H1 (cell line): ENCODE data around the gene THAP11. TPM values are rescaled to one million over a fixed set of nuclear protein-coding genes. Genes with fewer than 3 reads are reported as not detected.

Experiments
- JUN ChIP-seq: IDR thresholded peaks from 2 replicates; pipeline ENCODE4 v1.6.1; 2011; ENCODE audit warnings: low read depth, mild to moderate bottlenecking, improper control_type of control experiment, low read length
- JUND ChIP-seq: IDR thresholded peaks from 2 replicates; pipeline ENCODE4 v1.6.1; 2011; ENCODE audit warnings: mild to moderate bottlenecking, improper control_type of control experiment, low read length
- SUZ12 ChIP-seq: fragments of 200-600 bp; sonication (generic); IDR thresholded peaks from 2 replicates; pipeline ENCODE4 v1.6.1; 2012; ENCODE audit warnings: mild to moderate bottlenecking, inconsistent platforms, low read length, moderate library complexity, mixed read lengths
- TBP ChIP-seq: IDR thresholded peaks from 2 replicates; pipeline ENCODE4 v1.6.1; 2011; ENCODE audit warnings: low read depth, low read length, improper control_type of control experiment
- polyA plus RNA-seq, 7 experiments: library from polyadenylated mRNA; depleted of rRNA in 3 of 7; stranded (reverse) in 5 of 7; unstranded in 2 of 7; fragments of >200 nt in 5 of 7; fragments of 200-250 nt in 2 of 7; gene quantifications; 1 replicate in 5 of 7; 2 replicates in 1 of 7; 4 replicates in 1 of 7; pipeline versions ENCODE4 v1.2.1 to v1.2.3, GENCODE V29; 2011 to 2013; ENCODE audit warnings: missing spikeins in 2 of 7, mixed read lengths in 2 of 7
- total RNA-seq: library from RNA; stranded (reverse); fragmentation: NEBNext Ultra II Directional; extraction: Animal tissue kit (Norgen Biotek cat#: 25700); gene quantifications from 2 replicates; pipeline ENCODE4 v1.2.1, GENCODE V29; 2021
- TF ChIP-seq, protein P1 (sequence below), 3 experiments: IDR thresholded peaks; 1 replicate in 2 of 3; 2 replicates in 1 of 3; pipeline versions ENCODE4 v1.5.1 to v1.6.1; 2011; ENCODE audit warnings: low read length in 3 of 3, mild to moderate bottlenecking in 3 of 3, inconsistent platforms in 2 of 3, low read depth in 1 of 3, moderate library complexity in 1 of 3; ENCODE audit not compliant: insufficient read depth in 1 of 3; ENCODE audit errors: control extremely low read depth in 1 of 3

Gene THAP11
- total and polyA plus RNA-seq, 2 of the 8 experiments (the other 6 are each of a cell fraction or from before 2014, with no cell fraction given): 50.8 to 54.8 TPM

GRCh38 chr16:67800338-67800926 lies 41.7 kb upstream of the THAP11 start (continued):
- TF ChIP-seq SUZ12: no peak
- TF ChIP-seq JUND: no peak
- no peak for TF ChIP-seq TBP
- TF ChIP-seq JUN: no peak
- TF ChIP-seq, protein P1, sequence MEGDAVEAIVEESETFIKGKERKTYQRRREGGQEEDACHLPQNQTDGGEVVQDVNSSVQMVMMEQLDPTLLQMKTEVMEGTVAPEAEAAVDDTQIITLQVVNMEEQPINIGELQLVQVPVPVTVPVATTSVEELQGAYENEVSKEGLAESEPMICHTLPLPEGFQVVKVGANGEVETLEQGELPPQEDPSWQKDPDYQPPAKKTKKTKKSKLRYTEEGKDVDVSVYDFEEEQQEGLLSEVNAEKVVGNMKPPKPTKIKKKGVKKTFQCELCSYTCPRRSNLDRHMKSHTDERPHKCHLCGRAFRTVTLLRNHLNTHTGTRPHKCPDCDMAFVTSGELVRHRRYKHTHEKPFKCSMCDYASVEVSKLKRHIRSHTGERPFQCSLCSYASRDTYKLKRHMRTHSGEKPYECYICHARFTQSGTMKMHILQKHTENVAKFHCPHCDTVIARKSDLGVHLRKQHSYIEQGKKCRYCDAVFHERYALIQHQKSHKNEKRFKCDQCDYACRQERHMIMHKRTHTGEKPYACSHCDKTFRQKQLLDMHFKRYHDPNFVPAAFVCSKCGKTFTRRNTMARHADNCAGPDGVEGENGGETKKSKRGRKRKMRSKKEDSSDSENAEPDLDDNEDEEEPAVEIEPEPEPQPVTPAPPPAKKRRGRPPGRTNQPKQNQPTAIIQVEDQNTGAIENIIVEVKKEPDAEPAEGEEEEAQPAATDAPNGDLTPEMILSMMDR (IDR thresholded peaks at IDR 0.05; ENCODE audit: control extremely low read depth in 1 of 3, insufficient read depth in 1 of 3, low read depth in 1 of 3, low read length in 3 of 3): no peak
